Loucy (cell line): Measurements from ENCODE around the gene FLOT1.

Source experiments
- EZH2phosphoT487 ChIP-seq: fragments of 200-600 bp; IDR thresholded peaks from 2 replicates; pipeline ENCODE4 v1.6.1; 2018; ENCODE audit warnings: antibody characterized with exemption, mild to moderate bottlenecking, moderate library complexity, borderline replicate concordance
- TF ChIP-seq, protein P1 (sequence below): fragments of 200-600 bp; sonication (generic); conservative IDR thresholded peaks from 2 replicates; pipeline ENCODE4 v1.5.1; 2014; ENCODE audit warnings: mild to moderate bottlenecking, antibody characterized with exemption, low read length

DNA sequence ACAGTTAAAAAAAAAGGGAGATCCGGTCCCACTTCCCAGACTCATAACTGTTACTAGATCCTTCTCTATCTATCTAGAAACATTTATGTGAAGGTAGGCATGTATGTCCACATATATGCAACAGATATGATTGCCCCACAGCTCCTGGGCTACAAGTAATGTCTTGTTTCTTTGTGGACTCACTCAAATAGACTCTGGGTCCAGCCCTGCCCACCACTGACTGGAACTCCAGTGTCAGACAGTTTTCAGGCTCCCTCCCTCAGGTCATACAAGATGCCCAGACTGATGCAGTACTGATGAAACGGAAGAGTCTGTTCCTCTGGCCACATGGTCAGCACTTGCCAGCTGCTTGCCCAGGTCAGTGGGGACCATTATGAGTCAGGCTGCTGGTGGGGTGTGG, 32.6 kb upstream of the FLOT1 start:
- TF ChIP-seq, protein P1, sequence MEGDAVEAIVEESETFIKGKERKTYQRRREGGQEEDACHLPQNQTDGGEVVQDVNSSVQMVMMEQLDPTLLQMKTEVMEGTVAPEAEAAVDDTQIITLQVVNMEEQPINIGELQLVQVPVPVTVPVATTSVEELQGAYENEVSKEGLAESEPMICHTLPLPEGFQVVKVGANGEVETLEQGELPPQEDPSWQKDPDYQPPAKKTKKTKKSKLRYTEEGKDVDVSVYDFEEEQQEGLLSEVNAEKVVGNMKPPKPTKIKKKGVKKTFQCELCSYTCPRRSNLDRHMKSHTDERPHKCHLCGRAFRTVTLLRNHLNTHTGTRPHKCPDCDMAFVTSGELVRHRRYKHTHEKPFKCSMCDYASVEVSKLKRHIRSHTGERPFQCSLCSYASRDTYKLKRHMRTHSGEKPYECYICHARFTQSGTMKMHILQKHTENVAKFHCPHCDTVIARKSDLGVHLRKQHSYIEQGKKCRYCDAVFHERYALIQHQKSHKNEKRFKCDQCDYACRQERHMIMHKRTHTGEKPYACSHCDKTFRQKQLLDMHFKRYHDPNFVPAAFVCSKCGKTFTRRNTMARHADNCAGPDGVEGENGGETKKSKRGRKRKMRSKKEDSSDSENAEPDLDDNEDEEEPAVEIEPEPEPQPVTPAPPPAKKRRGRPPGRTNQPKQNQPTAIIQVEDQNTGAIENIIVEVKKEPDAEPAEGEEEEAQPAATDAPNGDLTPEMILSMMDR, result no peak
- TF ChIP-seq EZH2phosphoT487, result no peak
